Islet precursor cell (in vitro differentiated cells): ENCODE measurements around the gene GABRB3.
A peak's percentile ranks its signal among the peaks of the same experiment; 100 is the strongest.

Source experiments
- DNase-seq: peaks from one replicate; pipeline ENCODE4 v3.0.0-alpha.2; 2018

The GABRB3 gene

DNA sequence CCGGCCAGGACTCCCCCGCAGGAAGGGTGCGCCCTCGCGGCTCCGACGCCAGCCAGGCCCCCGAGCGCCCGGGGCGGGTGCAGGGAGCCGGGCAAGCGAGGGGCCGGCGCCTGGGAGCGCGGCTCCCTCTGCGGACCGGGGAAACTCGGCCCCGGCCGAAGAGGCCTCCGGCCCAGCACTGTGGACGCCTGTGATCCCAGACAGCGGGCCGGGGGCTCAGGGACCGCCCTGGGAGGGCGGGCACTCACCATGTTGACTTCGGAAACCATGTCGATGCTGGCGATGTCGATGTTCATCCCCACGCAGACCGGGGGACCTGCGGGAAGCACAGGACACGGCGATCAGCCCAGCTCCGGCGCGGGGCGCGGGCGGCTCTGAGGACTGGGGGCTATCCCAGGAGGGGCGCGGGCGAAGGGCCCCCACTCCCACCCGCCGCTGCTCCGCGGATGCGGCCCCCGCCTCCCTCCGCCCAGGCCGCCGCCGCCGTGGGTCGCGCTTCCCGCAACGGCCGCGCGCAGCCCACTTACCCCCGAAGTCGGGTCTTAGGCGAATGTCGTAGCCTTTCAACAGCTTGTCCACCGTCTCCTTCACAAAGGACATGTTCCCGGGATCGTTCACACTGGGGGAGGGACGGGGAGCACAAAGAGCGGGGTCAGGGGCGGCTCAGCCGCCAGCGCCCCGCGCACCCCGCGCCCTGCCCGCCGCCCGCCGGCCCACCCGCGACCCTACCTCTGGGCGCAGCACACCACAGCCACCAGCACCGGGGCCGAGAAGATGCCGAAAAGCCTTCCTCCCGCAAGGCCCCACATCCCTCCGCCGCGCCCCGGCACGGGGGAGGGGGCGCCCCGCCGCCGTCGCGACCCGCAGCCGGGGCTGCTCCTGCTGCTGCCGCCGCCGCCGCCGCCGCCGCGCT is at the start of gene GABRB3:
Gene GABRB3 (minus strand): TSS at position 913 of the 913 bp plus-strand sequence.
- DNase-seq: no peak

- DNase-seq: no peak
These were observed 34.9 kb upstream of the GABRB3 start for GRCh38 chr15:26807517-26808427.

GRCh38 chr15:26806574-26806973 is 33.7 kb upstream of the GABRB3 start:
- DNase-seq: no peak

DNA sequence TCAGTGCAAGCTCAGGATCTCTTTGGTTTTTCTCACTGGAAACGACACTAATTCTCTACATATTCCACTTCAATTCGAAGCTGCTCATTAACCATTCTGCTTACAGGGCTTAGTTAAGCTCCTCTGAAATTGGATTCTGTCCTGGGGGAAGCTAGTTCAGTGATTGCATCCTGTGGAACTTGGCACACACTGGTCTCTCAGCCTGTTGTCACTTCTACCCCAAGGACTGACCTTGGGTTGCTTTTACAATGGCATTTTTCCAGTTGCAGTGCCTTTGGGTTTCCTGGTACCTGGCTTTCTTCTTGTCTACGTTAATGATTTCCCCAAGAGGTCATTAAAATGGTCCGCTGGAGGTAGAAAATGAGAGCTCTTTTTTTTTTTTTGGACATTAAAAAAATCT is 33.3 kb upstream of the GABRB3 start:
- DNase-seq: no peak

DNA sequence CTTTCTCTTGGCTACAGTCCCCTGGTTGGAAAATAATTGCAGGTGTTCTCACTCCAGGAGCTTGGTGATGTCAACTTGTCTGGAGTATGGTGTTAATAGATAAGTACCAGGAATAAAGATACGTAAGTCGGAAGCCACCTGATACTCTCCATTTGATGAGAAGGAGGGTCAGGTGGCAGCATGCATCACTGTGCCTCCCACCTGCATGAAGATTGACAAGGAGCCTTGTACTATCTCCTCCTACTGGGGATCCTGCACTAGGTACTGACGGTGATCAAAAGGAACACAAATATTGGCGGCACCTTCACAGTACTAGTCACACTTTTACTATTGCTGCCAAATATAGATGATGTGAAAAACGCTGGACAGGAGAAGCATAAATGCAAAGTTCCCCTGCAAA is 32.6 kb upstream of the GABRB3 start:
- no peak for DNase-seq

DNA sequence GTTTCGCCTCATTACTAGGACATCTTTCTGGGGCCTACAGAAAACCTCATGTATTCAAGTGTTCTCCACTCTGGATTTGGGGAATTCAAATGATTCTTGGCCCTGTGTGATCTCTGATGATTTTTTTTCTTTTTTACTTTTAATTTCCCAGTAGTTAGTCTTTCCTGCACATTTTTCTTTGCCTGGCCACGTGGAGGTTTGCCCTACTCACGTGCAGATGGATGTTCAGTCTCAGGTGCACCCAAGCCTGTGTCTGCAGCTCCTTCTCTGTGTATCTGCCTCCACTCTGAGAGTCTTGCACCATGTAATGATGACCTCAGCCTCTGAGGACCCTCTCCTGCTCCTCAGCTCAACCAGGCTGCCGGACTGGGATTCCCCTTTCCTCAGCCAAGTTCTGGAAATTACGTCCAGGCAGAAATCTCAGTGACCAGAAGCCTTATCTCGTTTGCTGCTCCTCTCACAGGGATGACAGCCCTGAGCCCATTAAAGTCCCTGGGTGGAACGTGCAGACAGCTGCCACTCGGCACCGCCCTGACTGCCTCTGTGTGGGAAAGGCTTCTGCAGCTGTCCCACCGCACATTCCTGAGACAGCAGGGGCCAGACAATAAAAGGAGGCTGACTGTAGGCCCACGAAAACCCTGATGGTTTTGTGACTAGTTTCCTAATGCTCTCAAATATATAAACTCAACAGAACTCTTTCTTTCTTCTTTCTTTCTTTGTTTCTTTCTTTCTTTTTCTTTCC is 31.4 kb upstream of the GABRB3 start:
- DNase-seq: no peak

GRCh38 chr15:26790118-26790517 is 17.3 kb upstream of the GABRB3 start:
- no peak for DNase-seq

DNA sequence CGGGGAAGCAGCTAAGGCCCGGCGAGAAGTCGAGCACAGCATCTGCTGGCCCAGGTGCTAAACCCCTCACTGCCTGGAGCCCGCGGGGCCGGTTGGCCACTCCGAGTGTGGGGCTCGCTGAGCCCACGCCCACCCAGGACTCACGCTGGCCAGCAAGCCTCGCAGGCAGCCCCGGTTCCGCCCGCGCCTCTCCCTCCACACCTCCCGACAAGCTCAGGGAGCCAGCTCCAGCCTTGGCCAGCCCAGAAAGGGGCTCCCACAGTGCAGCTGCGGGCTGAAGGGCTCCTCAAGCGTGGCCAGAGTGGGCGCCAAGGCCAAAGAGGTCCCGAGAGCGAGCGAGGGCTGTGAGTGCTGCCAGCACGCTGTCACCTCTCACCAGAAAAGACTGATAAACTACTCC is 8.9 kb upstream of the GABRB3 start:
- no peak for DNase-seq

GRCh38 chr15:26773917-26774316 is 1.1 kb upstream of the GABRB3 start:
- peak; percentile 72 for DNase-seq

GRCh38 chr15:26773067-26773877 is 406 bp upstream of the GABRB3 start:
- DNase-seq: peak; percentile 89

DNA sequence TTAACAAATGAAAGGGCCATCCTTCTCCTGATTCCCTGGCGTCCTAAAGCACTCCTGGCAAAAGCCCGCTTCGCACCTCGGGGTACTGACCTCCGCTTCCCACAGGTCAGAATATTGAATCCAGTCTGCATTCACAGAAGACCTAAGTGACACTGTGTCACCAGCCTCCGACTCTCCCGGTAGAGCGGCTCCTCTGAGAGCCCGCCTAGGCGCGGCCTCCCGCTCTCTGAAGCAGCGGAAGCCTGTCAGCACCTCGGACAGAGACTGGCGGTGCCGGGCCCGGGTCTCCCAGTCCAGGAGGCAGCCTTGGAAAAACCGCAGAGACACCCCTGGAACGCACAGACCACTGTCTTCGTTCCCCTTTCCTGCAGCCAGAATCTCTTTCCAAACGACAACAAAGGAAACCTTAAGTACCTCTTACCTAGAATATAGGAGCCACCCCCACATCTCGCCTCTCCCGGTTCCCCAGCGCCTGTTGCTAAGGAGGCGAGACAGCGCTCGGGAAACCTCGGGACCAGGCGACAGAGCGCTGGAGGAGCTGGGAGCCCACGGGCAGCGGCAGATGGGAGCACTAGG is 1.2 kb downstream of the GABRB3 start:
- DNase-seq: peak; percentile 94

GRCh38 chr15:26771168-26771567 is 1.7 kb downstream of the GABRB3 start:
- DNase-seq: no peak

GRCh38 chr15:26767169-26767670 is 5.6 kb downstream of the GABRB3 start:
- peak; percentile 96 for DNase-seq

DNA sequence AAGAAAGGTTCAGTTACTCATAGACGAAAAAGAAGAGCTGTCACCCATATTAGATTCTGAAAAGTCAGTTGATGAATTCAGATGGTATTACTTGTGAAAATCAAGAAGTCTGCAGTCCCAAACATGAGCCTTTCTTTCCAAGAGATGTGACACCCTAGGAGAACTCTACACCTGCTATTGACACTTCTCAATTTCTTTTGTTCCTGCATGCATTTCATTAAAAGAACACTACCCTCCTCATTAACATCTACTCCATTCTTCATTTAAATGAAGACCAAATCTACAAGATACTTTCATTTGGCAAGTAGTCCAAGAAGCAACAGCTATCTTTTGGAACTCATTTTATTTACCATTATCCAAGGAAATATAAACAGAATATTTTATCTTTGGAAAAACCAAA is 6.6 kb downstream of the GABRB3 start:
- DNase-seq: no peak

DNA sequence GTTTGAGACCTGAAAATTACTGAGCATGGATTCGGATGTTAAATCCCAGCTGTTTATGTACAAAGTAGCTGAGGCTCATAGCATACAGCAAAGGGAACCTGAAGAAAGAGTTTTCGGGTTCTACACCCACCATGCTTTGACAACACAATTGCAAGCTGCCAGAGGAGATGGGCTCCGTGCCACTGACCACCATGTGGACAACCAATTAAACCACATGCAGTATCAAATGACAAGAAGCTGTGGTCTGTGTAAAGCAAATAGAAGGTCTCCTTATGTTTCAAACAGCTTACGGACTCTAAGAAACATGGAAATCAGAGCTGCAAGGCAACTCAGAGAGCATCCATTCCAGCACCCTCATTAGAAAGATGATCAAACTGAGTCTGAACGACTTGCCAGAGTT is 12.9 kb downstream of the GABRB3 start:
- no peak for DNase-seq

DNA sequence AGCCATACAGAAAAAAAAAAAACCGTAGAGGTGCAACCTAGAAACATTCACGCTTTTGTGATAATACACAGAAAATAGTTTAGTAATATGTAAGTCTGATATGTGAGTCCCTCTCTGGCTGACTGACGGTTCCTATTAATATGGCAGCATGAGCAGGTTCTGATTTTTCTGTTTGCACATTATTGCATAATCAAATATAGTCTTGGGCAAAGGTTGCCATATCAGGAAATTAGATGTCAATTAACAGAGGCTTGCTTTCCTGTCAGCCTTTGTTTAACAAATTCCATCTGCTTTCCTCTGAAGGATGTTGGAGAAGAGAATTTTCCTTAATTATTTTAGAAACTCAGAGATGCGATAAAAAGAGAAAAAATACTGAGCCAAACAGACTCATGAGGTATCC is 14.8 kb downstream of the GABRB3 start:
- DNase-seq: no peak

GRCh38 chr15:26757141-26757540 is 15.7 kb downstream of the GABRB3 start:
- DNase-seq: no peak

DNA sequence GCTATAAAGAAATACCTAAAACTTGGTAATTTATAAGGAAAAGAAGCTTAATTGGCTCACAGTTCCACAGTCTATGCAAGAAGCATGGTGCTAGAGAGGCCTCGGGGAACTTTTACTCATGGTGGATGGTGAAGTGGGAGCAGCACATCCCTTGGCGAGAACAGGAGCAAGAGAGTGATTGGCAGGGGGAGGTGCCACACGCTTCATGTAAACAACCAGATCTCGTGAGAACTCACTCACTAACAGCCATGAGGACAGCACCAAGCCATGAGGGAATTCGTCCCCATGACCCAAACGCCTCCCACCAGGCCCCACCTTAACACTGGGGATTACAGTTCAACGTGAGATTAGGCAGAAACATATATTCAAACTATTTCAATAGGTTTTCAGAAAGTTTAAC is 28.0 kb downstream of the GABRB3 start:
- no peak for DNase-seq

- no peak for DNase-seq
These were observed 33.1 kb downstream of the GABRB3 start for GRCh38 chr15:26739791-26740190.

- DNase-seq: no peak
These were observed 33.9 kb downstream of the GABRB3 start for GRCh38 chr15:26738996-26739395.

DNA sequence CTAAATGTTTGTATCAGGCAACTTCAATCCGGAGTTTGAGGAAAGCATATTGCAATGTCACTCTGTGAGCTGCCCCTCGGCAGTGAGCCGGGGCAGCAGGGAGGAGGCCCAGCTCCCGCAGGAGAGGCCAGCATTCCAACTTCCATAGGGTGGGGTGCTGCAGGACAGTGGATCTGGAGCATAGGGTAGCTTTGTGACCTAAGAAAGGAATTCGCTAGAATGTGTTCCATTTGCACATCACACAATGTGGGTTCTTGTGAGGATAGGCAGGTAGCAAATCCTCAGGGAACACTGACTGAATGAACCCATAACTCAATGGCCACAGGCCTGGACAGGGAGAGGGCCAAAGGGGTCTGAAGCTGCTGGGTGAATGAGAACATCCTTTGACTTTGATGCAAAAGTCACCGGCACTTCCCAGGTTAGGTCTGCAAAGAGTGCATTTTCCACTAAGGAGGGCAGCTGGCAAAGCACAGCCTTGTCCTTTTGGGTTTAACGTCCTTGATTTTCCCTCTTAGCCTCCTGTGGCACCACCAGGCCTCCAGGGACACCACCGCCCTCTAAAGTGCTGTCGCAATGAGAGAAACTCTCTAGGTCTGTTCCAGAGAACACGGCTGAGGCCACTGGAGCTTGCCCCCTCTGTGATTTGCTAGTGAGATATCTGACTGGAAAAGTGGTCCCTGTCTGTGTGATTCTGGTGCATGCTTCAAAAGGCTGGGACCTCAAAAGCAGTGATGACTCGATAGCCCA is 36.2 kb downstream of the GABRB3 start:
- no peak for DNase-seq
